Testis (tissue), 2 donors: ENCODE measurements around the gene LYPD6.

Experiments used
- POLR2A ChIP-seq: fragments of 450-650 bp; IDR thresholded peaks from one replicate; pipeline ENCODE4 v1.6.1; 2017; ENCODE audit warnings: antibody characterized with exemption, mild to moderate bottlenecking, moderate library complexity
- TF ChIP-seq, protein P1 (sequence below), 3 experiments: fragments of 450-650 bp in 2 of 3; fragments of 200-600 bp in 1 of 3; sonication (generic) in 1 of 3; IDR thresholded peaks; one replicate each; pipeline ENCODE4 v1.5.1; 2016 to 2019; ENCODE audit warnings: antibody characterized with exemption in 3 of 3, mild to moderate bottlenecking in 2 of 3, moderate library complexity in 1 of 3

DNA sequence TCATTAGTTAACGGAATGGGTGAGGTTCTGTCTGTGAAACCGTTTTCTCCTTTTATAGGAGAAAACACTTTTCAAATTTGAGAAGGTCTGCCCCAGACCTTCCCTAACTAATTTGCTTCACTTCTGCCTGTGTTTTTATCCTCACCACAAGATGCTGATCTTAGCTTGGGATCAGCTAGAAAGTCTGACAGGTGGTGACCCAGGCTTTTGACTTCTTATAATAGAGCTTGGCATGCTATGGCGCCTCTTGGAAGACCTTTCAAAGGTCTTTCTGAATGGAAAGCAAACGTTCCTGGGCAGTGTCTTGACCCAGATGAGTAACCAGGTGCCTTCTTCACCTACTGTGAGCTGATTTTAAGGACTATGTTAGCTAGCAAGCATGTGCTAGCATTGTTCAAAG lies 91.4 kb downstream of the LYPD6 start:
- TF ChIP-seq, protein P1, sequence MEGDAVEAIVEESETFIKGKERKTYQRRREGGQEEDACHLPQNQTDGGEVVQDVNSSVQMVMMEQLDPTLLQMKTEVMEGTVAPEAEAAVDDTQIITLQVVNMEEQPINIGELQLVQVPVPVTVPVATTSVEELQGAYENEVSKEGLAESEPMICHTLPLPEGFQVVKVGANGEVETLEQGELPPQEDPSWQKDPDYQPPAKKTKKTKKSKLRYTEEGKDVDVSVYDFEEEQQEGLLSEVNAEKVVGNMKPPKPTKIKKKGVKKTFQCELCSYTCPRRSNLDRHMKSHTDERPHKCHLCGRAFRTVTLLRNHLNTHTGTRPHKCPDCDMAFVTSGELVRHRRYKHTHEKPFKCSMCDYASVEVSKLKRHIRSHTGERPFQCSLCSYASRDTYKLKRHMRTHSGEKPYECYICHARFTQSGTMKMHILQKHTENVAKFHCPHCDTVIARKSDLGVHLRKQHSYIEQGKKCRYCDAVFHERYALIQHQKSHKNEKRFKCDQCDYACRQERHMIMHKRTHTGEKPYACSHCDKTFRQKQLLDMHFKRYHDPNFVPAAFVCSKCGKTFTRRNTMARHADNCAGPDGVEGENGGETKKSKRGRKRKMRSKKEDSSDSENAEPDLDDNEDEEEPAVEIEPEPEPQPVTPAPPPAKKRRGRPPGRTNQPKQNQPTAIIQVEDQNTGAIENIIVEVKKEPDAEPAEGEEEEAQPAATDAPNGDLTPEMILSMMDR (IDR thresholded peaks at IDR 0.05) = no peak
- no peak for TF ChIP-seq POLR2A
